Karpas-422 (cell line): ENCODE measurements around the gene RETN. TPM values are rescaled to one million over a fixed set of nuclear protein-coding genes. Genes with fewer than 3 reads are reported as not detected.

Source experiments
- DNase-seq: peaks from one replicate; pipeline ENCODE4 v3.0.0-alpha.2; 2015
- H2AFZ ChIP-seq: fragments of 200-600 bp; sonication (generic); 2 replicates; pipeline ENCODE4 v1.6.1; 2014; ENCODE audit warnings: antibody characterized with exemption, low read length, mixed read lengths
- H3K27ac ChIP-seq: fragments of 200-600 bp; sonication (generic); 2 replicates; pipeline ENCODE4 v1.5.1; 2014; ENCODE audit warnings: mild to moderate bottlenecking, low read length, moderate library complexity
- H3K27me3 ChIP-seq: fragments of 200-600 bp; sonication (generic); 2 replicates; pipeline ENCODE4 v1.6.1; 2014; ENCODE audit warnings: low read length, mixed read lengths
- H3K36me3 ChIP-seq: fragments of 200-600 bp; sonication (generic); 2 replicates; pipeline ENCODE4 v1.6.1; 2014; ENCODE audit warnings: low read length, mixed read lengths; ENCODE audit not compliant: insufficient read depth
- H3K4me1 ChIP-seq: fragments of 200-600 bp; sonication (generic); 2 replicates; pipeline ENCODE4 v1.6.1; 2014; ENCODE audit warnings: mild to moderate bottlenecking, low read length, mixed read lengths
- H3K4me2 ChIP-seq: fragments of 200-600 bp; sonication (generic); 2 replicates; pipeline ENCODE4 v1.6.1; 2014; ENCODE audit warnings: low read length, low read depth, mild to moderate bottlenecking; ENCODE audit not compliant: poor library complexity, severe bottlenecking
- H3K4me3 ChIP-seq: fragments of 200-600 bp; sonication (generic); 2 replicates; pipeline ENCODE4 v1.5.1; 2014; ENCODE audit warnings: mild to moderate bottlenecking, antibody characterized with exemption, low read length, mixed read lengths
- H3K79me2 ChIP-seq: fragments of 200-600 bp; sonication (generic); 2 replicates; pipeline ENCODE4 v1.6.1; 2014; ENCODE audit warnings: mild to moderate bottlenecking, low read length, mixed read lengths
- H3K9ac ChIP-seq: fragments of 200-600 bp; sonication (generic); 2 replicates; pipeline ENCODE4 v1.6.0; 2014; ENCODE audit warnings: low read length
- H3K9me2 ChIP-seq: fragments of 200-600 bp; sonication (generic), shearing (Covaris generic); replicated peaks from 2 replicates; pipeline ENCODE4 v1.6.0; 2014; ENCODE audit warnings: mild to moderate bottlenecking, low read length, moderate library complexity; ENCODE audit not compliant: insufficient read depth
- H3K9me3 ChIP-seq: fragments of 300-700, 200-600 bp; sonication (generic); 2 replicates; pipeline ENCODE4 v1.6.1; 2014; ENCODE audit warnings: low read length, mixed read lengths
- H4K20me1 ChIP-seq: fragments of 200-600 bp; sonication (generic); 2 replicates; pipeline ENCODE4 v1.6.1; 2014; ENCODE audit warnings: mild to moderate bottlenecking, antibody characterized with exemption, low read length, low read depth; ENCODE audit not compliant: insufficient read depth
- total RNA-seq: library from RNA; depleted of rRNA; stranded (reverse); fragments of >200 nt; shearing (Covaris generic); gene quantifications from 2 replicates; pipeline ENCODE4 v1.2.3, GENCODE V29; 2014; ENCODE audit warnings: low replicate concordance

The RETN gene
- total RNA-seq, 1 experiment from 2014 or later, result not detected

- Histone ChIP-seq H3K9me2 (no peaks in the 10 kb centered on the region), H2AFZ (no peak overlapping the region), H3K27ac (no peak overlapping the region), H3K79me2 (no peaks in the 10 kb centered on the region), H3K36me3 (no peaks in the 10 kb centered on the region), H3K4me2 (no peak overlapping the region), H3K27me3 (no peaks in the 10 kb centered on the region), H3K9me3 (no peaks in the 10 kb centered on the region), H3K4me3 (no peak overlapping the region), H4K20me1 (no peaks in the 10 kb centered on the region), H3K9ac (no peak overlapping the region), H3K4me1 (no peaks in the 10 kb centered on the region)
- DNase-seq, result no peak
Observed at GRCh38 chr19:7692417-7693088, 23.7 kb downstream of the RETN start.

GRCh38 chr19:7694499-7694898, 25.6 kb downstream of the RETN start:
- H3K27me3 ChIP-seq, result no peaks in the 10 kb centered on the region
- no peak for DNase-seq
- no peak overlapping the region for H3K4me3 ChIP-seq
- H3K27ac ChIP-seq, result no peak overlapping the region
- H3K4me2 ChIP-seq, result no peak overlapping the region
- no peak overlapping the region for H3K9ac ChIP-seq
- H3K4me1 ChIP-seq, result no peaks in the 10 kb centered on the region
- no peaks in the 10 kb centered on the region for H3K9me2 ChIP-seq
- H3K79me2 ChIP-seq, result no peaks in the 10 kb centered on the region
- no peaks in the 10 kb centered on the region for H4K20me1 ChIP-seq
- no peak overlapping the region for H2AFZ ChIP-seq
- no peaks in the 10 kb centered on the region for H3K9me3 ChIP-seq
- no peaks in the 10 kb centered on the region for H3K36me3 ChIP-seq

GRCh38 chr19:7697721-7698287, 29.0 kb downstream of the RETN start:
- no peak overlapping the region for H3K27ac ChIP-seq
- peaks cover 3% of the 10 kb centered on the region for H3K4me1 ChIP-seq
- no peaks in the 10 kb centered on the region for H4K20me1 ChIP-seq
- H3K36me3 ChIP-seq, result no peaks in the 10 kb centered on the region
- H3K9me2 ChIP-seq, result no peaks in the 10 kb centered on the region
- no peak overlapping the region for H2AFZ ChIP-seq
- no peaks in the 10 kb centered on the region for H3K79me2 ChIP-seq
- no peak for DNase-seq
- no peak overlapping the region for H3K4me3 ChIP-seq
- no peak overlapping the region for H3K9ac ChIP-seq
- H3K4me2 ChIP-seq, result no peak overlapping the region
- no peaks in the 10 kb centered on the region for H3K27me3 ChIP-seq
- H3K9me3 ChIP-seq, result no peaks in the 10 kb centered on the region

- DNase-seq, result no peak
- Histone ChIP-seq H3K4me3 (no peak overlapping the region), H4K20me1 (no peaks in the 10 kb centered on the region), H3K36me3 (no peaks in the 10 kb centered on the region), H3K79me2 (no peaks in the 10 kb centered on the region), H3K9me3 (no peaks in the 10 kb centered on the region), H3K4me1 (peaks cover 3% of the 10 kb centered on the region), H3K27me3 (no peaks in the 10 kb centered on the region), H3K4me2 (no peak overlapping the region), H3K9me2 (no peaks in the 10 kb centered on the region), H3K9ac (no peak overlapping the region), H2AFZ (no peak overlapping the region), H3K27ac (no peak overlapping the region)
Observed at GRCh38 chr19:7698583-7698982, 29.7 kb downstream of the RETN start.

GRCh38 chr19:7699003-7699402, 30.2 kb downstream of the RETN start:
- Histone ChIP-seq H3K27me3 (no peaks in the 10 kb centered on the region), H3K27ac (no peak overlapping the region), H3K4me3 (no peak overlapping the region), H3K9me2 (no peaks in the 10 kb centered on the region), H3K79me2 (no peaks in the 10 kb centered on the region), H3K9me3 (no peaks in the 10 kb centered on the region), H3K36me3 (no peaks in the 10 kb centered on the region), H3K4me1 (peaks cover 3% of the 10 kb centered on the region), H3K9ac (no peak overlapping the region), H4K20me1 (no peaks in the 10 kb centered on the region), H3K4me2 (no peak overlapping the region), H2AFZ (no peak overlapping the region)
- no peak for DNase-seq

GRCh38 chr19:7699417-7700401, 30.9 kb downstream of the RETN start:
- H3K9me3 ChIP-seq, result no peaks in the 10 kb centered on the region
- no peaks in the 10 kb centered on the region for H3K27me3 ChIP-seq
- no peak overlapping the region for H3K27ac ChIP-seq
- H3K9ac ChIP-seq, result no peak overlapping the region
- no peak overlapping the region for H3K4me2 ChIP-seq
- H3K4me1 ChIP-seq, result peaks cover 3% of the 10 kb centered on the region
- no peaks in the 10 kb centered on the region for H3K9me2 ChIP-seq
- H3K4me3 ChIP-seq, result no peak overlapping the region
- DNase-seq, result no peak
- H2AFZ ChIP-seq, result no peak overlapping the region
- no peaks in the 10 kb centered on the region for H4K20me1 ChIP-seq
- H3K36me3 ChIP-seq, result no peaks in the 10 kb centered on the region
- H3K79me2 ChIP-seq, result no peaks in the 10 kb centered on the region

GRCh38 chr19:7701049-7701653, 32.3 kb downstream of the RETN start:
- no peaks in the 10 kb centered on the region for H4K20me1 ChIP-seq
- no peak overlapping the region for H3K4me2 ChIP-seq
- no peak for DNase-seq
- no peak overlapping the region for H3K9ac ChIP-seq
- H3K36me3 ChIP-seq, result no peaks in the 10 kb centered on the region
- no peak overlapping the region for H3K4me3 ChIP-seq
- no peak overlapping the region for H2AFZ ChIP-seq
- peaks cover 3% of the 10 kb centered on the region for H3K4me1 ChIP-seq
- H3K79me2 ChIP-seq, result no peaks in the 10 kb centered on the region
- H3K9me3 ChIP-seq, result no peaks in the 10 kb centered on the region
- H3K27me3 ChIP-seq, result no peaks in the 10 kb centered on the region
- no peak overlapping the region for H3K27ac ChIP-seq
- no peaks in the 10 kb centered on the region for H3K9me2 ChIP-seq
